ENCODE measurements around the gene SERINC2.

GRCh38 chr1:31421371-31422040 lies 8.5 kb downstream of the SERINC2 start:
- TF ChIP-seq ZFP30 (CRISPR knock-in tag; IDR thresholded peaks at IDR 0.05) (no peak), SNAI2 (CRISPR knock-in tag; IDR thresholded peaks at IDR 0.05) (no peak), TCF4 (CRISPR knock-in tag; IDR thresholded peaks at IDR 0.05; ENCODE audit: borderline replicate concordance) (no peak)
- TF ChIP-seq, protein P1, sequence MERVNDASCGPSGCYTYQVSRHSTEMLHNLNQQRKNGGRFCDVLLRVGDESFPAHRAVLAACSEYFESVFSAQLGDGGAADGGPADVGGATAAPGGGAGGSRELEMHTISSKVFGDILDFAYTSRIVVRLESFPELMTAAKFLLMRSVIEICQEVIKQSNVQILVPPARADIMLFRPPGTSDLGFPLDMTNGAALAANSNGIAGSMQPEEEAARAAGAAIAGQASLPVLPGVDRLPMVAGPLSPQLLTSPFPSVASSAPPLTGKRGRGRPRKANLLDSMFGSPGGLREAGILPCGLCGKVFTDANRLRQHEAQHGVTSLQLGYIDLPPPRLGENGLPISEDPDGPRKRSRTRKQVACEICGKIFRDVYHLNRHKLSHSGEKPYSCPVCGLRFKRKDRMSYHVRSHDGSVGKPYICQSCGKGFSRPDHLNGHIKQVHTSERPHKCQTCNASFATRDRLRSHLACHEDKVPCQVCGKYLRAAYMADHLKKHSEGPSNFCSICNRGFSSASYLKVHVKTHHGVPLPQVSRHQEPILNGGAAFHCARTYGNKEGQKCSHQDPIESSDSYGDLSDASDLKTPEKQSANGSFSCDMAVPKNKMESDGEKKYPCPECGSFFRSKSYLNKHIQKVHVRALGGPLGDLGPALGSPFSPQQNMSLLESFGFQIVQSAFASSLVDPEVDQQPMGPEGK (CRISPR knock-in tag; IDR thresholded peaks at IDR 0.05; ENCODE audit: borderline replicate concordance): no peak
